ENCODE measurements around the gene PDE7B.

- no peak for TF ChIP-seq SIN3A (IDR thresholded peaks at IDR 0.05; ENCODE audit: borderline replicate concordance, insufficient read depth, low read length)
- TF ChIP-seq TAF1 (IDR thresholded peaks at IDR 0.05; ENCODE audit: borderline replicate concordance, insufficient read depth, low read length), result no peak
Measured at GRCh38 chr6:136136274-136136673, 284.8 kb downstream of the PDE7B start.

Measured in PFSK-1 (cell line).